ENCODE results near the gene PASD1. TPM values are rescaled to one million over a fixed set of nuclear protein-coding genes. Genes with fewer than 3 reads are reported as not detected.
"Not testable (repeated sequence)": the region's sequence is repeated elsewhere in the genome, so short reads cannot be mapped to it uniquely, and the experiment has no call there.

The PASD1 gene
- polyA plus RNA-seq, 1 experiment = not detected

GRCh38 chrX:151692825-151693224 is 129.3 kb downstream of the PASD1 start:
- no peaks in the 10 kb centered on the region for H3K27me3 ChIP-seq (ENCODE audit: control insufficient read depth, insufficient read depth, low read length)
- no peak for DNase-seq (ENCODE audit: low read depth, low spot score)
- CTCF ChIA-PET = no interaction called here
- H3K27ac ChIP-seq (ENCODE audit: low read depth, low read length) = no peak overlapping the region
- H3K9me3 ChIP-seq (ENCODE audit: control insufficient read depth, insufficient read depth, low read length) = no peaks in the 10 kb centered on the region
- no peak overlapping the region for H3K4me3 ChIP-seq (ENCODE audit: low read depth, low read length)
- POLR2A ChIA-PET = no interaction called here
- no peak for TF ChIP-seq CTCF (IDR thresholded peaks at IDR 0.05; ENCODE audit: low read depth, low read length)

- Histone ChIP-seq H3K27me3 (ENCODE audit: control insufficient read depth, insufficient read depth, low read length) (no peaks in the 10 kb centered on the region), H3K27ac (ENCODE audit: low read depth, low read length) (no peak overlapping the region), H3K4me3 (ENCODE audit: low read depth, low read length) (no peak overlapping the region), H3K9me3 (ENCODE audit: control insufficient read depth, insufficient read depth, low read length) (no peaks in the 10 kb centered on the region)
- POLR2A ChIA-PET = no interaction called here
- CTCF ChIA-PET = no interaction called here
- no peak for DNase-seq (ENCODE audit: low read depth, low spot score)
- no peak for TF ChIP-seq CTCF (IDR thresholded peaks at IDR 0.05; ENCODE audit: low read depth, low read length)
Measured at GRCh38 chrX:151694121-151694520, 130.6 kb downstream of the PASD1 start.

GRCh38 chrX:151694661-151695582 is 131.4 kb downstream of the PASD1 start, which contains the start of gene PRRG3:
Gene PRRG3 (plus strand): TSS chrX:151695458. CDS start chrX:151698815, 3,357 bp downstream.
- ChIA-PET POLR2A (no interaction called here), CTCF (no interaction called here)
- no peaks in the 10 kb centered on the region for H3K27me3 ChIP-seq (ENCODE audit: control insufficient read depth, insufficient read depth, low read length)
- no peaks in the 10 kb centered on the region for H3K9me3 ChIP-seq (ENCODE audit: control insufficient read depth, insufficient read depth, low read length)
- no peak for DNase-seq (ENCODE audit: low read depth, low spot score)
- no peak for TF ChIP-seq CTCF (IDR thresholded peaks at IDR 0.05; ENCODE audit: low read depth, low read length)
- no peak within 1 kb of the TSS for H3K27ac ChIP-seq (ENCODE audit: low read depth, low read length)
- H3K4me3 ChIP-seq (ENCODE audit: low read depth, low read length) = no peak within 1 kb of the TSS

- TF ChIP-seq CTCF (IDR thresholded peaks at IDR 0.05; ENCODE audit: low read depth, low read length) = no peak
- H3K4me3 ChIP-seq (ENCODE audit: low read depth, low read length) = no peak overlapping the region
- ChIA-PET CTCF (no interaction called here), POLR2A (no interaction called here)
- H3K9me3 ChIP-seq (ENCODE audit: control insufficient read depth, insufficient read depth, low read length) = no peaks in the 10 kb centered on the region
- H3K27ac ChIP-seq (ENCODE audit: low read depth, low read length) = no peak overlapping the region
- no peak for DNase-seq (ENCODE audit: low read depth, low spot score)
- no peaks in the 10 kb centered on the region for H3K27me3 ChIP-seq (ENCODE audit: control insufficient read depth, insufficient read depth, low read length)
Measured at GRCh38 chrX:151695583-151696340, 132.3 kb downstream of the PASD1 start.

GRCh38 chrX:151697082-151697481 is 133.6 kb downstream of the PASD1 start:
- POLR2A ChIA-PET; H3K27ac ChIP-seq (ENCODE audit: low read depth, low read length); H3K27me3 ChIP-seq (ENCODE audit: control insufficient read depth, insufficient read depth, low read length); H3K4me3 ChIP-seq (ENCODE audit: low read depth, low read length); H3K9me3 ChIP-seq (ENCODE audit: control insufficient read depth, insufficient read depth, low read length); CTCF ChIA-PET; DNase-seq (ENCODE audit: low read depth, low spot score): not testable (repeated sequence)
